GM10266 (cell line): ENCODE results near the gene TRAPPC14.
"Not testable (repeated sequence)": the region's sequence is repeated elsewhere in the genome, so short reads cannot be mapped to it uniquely, and the experiment has no call there.

Experiments used
- DNase-seq: peaks from one replicate; pipeline ENCODE4 v3.0.0; 2012; ENCODE audit errors: extremely low spot score
- TF ChIP-seq, protein P1 (sequence below): IDR thresholded peaks from 2 replicates; pipeline ENCODE4 v1.5.1; 2012; ENCODE audit warnings: mild to moderate bottlenecking, low read depth; ENCODE audit not compliant: control insufficient read depth, insufficient read depth; ENCODE audit errors: missing control alignments

Gene TRAPPC14

DNA sequence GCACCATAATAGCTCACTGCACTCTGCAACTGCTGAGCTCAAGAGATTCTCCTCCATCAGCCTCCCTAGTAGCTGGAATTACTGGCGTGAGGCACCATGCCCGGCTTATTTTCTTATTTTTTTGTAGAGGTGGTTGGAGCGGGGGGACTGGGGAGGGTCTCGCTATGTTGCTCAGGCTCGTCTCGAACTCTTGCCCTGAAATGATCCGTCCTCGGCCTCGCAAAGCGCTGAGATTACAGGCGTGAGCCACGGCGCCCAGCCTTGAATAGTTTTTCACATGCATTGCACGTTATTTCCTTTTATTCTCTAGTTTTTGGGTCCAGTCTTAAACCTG lies 10.3 kb downstream of the TRAPPC14 start:
- DNase-seq, result no peak
- TF ChIP-seq, protein P1, sequence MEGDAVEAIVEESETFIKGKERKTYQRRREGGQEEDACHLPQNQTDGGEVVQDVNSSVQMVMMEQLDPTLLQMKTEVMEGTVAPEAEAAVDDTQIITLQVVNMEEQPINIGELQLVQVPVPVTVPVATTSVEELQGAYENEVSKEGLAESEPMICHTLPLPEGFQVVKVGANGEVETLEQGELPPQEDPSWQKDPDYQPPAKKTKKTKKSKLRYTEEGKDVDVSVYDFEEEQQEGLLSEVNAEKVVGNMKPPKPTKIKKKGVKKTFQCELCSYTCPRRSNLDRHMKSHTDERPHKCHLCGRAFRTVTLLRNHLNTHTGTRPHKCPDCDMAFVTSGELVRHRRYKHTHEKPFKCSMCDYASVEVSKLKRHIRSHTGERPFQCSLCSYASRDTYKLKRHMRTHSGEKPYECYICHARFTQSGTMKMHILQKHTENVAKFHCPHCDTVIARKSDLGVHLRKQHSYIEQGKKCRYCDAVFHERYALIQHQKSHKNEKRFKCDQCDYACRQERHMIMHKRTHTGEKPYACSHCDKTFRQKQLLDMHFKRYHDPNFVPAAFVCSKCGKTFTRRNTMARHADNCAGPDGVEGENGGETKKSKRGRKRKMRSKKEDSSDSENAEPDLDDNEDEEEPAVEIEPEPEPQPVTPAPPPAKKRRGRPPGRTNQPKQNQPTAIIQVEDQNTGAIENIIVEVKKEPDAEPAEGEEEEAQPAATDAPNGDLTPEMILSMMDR, result no peak

DNA sequence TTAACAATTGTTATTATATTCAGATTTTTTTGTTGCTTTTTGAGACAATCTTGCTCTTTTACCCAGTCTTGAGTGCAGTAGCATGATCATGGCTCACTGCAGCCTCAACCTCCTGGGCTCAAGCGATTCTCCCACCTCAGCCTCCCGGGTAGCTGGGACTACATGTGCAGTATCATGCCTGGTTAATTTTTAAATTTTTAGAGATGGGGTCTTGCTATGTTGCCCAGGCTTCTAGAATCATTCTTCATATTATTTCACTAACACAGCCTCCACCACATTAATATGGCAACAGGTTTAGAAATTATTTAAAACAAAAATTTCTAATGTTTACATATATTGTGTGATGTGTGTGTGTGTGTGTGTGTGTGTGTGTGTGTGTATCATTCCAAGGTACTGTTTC lies 11.2 kb downstream of the TRAPPC14 start:
- no peak for DNase-seq
- TF ChIP-seq, protein P1, result no peak

DNA sequence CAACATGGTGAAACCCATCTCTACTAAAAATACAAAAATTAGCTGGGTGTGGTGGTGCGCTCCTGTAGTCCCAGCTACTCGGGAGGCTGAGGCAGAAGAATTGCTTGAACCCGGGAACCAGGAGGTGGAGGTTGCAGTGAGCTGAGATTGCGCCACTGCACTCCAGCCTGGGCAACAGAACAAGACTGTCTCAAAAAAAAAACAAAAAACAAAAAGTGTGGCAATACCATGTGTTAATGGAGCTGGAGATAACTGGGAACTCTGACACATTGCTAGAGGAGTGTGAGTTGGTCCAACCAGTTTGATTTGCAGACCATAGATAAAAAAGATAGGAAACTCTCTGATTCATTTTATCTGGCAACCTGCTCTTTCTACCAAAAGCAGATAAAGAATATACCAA lies 12.2 kb downstream of the TRAPPC14 start:
- not testable (repeated sequence) for DNase-seq

DNA sequence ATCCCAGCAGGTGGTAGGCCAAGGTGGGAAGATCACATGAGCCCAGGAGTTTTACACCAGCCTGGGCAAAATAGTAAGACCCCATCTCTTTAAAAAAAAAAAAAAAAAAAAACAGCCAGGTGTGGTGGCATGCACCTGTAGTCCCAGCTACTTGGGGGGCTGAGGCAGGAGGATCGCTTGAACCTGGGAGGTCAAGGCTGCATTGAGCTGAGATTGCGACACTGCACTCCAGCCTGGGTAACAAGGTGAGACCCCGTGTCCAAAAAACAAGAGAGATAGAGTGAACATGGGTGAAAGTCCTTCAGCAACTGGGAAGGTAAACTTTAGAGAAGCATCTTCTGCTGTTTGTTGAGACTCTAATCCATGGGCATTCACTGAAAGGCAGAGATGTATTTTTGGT lies 16.1 kb downstream of the TRAPPC14 start:
- DNase-seq, result no peak
- TF ChIP-seq, protein P1, result no peak

DNA sequence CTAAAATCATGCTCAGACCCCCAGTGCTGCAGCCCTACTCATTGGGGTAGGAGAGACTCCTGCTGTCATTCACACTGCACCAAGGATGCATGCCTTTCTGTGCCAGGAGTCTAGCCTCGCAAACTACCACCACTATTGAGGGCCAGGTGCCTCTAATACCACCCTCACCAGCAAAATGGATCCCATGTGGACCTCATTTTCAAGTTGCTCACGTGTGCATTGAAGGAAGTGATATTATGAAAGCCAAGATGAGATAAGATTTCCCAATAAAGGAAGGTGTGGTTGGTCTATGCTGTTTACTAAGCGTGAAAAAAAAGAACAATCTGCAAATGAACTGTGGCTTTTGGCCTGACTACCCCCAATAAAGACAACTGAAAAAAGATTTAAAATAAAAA lies 17.0 kb downstream of the TRAPPC14 start:
- TF ChIP-seq, protein P1, result no peak
- no peak for DNase-seq

DNA sequence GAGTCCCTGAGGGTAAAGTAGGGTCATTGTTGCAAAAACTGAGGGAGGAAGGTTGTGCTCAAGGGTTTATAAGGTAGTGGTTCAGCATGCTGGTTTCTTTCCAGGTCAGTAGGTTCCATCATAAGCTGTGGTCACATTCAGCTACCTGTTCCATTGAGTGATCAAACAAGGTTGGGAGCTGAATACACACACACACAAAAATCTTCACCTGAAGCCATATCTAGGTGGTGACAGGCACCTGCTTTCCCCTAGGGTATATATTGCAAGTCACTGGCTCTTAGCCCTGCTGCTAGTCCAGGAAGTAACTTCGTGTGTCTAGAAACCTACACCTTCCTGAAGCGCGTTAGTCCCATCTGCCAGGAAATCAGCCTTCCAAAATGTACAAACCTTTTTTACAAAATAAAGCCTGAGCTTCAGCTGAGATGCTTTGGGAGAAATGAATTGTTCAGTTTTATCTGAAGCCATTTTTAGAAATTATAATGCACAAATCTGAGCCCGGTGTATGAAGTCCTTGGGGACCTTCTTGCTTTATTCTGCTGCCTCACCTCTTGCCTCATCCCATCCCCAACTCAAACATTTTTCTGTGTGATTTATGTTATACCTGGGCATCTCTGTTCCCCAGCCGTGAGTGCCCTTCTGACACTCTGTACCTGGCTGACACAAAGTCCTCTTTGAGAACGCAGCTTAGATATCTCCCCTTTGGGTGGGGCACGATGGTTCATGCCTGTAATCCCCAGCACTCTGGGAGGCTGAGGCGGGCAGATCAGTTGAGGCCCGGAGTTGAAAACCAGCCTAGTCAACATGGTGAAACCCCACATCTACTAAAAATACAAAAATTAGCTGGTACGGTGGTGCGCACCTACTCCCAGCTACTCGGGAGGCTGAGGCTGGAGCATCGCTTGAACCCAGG lies 20.4 kb downstream of the TRAPPC14 start:
- peak; percentile 9 for DNase-seq
- TF ChIP-seq, protein P1, result no peak

DNA sequence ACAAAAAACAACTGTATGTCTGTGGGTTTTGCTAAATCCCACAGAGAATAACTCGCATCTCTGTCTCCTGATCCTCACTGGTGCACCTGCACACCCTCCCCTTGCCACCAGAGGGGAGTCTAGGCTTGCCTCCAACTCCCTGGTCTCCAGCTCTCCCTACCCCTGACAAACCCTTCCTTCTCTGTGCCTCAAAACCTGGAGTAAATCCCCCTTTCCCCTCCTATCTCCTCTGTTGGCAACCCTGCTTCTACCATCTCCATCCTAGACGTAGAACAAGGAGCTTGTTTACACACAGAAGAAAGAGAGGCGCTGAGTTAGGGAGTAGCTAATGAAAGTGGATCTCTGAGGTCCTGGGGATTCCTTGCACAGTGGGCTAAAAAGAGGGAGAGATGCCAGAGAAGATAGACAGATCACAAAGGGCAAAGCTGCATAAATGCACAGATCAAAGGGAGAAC lies 25.8 kb downstream of the TRAPPC14 start:
- TF ChIP-seq, protein P1, result peak; percentile 94
- peak; percentile 77 for DNase-seq

DNA sequence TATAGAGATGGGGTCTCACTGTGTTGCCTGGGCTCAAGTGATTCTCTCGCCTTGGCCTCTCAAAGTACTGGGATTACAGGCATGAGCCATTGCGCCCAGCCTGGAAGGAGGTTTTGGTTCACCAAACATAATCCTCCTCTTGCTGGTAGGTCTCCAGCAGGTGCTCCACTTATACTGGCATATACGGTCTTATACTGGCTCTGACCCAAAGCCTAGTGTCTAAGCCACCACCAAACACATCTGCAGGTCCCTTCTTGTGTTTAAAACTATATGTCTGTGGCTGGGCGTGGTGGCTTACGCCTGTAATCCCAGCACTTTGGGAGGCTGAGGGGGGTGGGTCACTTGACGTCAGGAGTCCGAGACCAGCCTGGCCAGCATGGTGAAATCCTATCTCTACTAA lies 26.4 kb downstream of the TRAPPC14 start:
- TF ChIP-seq, protein P1, result no peak
- DNase-seq, result no peak
